ENCODE data around the gene OTOS. TPM values are rescaled to one million over a fixed set of nuclear protein-coding genes. Genes with fewer than 3 reads are reported as not detected.

OTOS gene
- total RNA-seq, 4 donors from 2014 or later: not detected

- no peak for TF ChIP-seq CTCF (IDR thresholded peaks at IDR 0.05; ENCODE audit: low read depth)
Observed at GRCh38 chr2:240155745-240156390, 15.4 kb upstream of the OTOS start.

GRCh38 chr2:240155048-240155744 lies 14.7 kb upstream of the OTOS start:
- no peak for TF ChIP-seq CTCF (IDR thresholded peaks at IDR 0.05; ENCODE audit: low read depth)

GRCh38 chr2:240154606-240155005 lies 14.1 kb upstream of the OTOS start:
- no peak for TF ChIP-seq CTCF (IDR thresholded peaks at IDR 0.05; ENCODE audit: low read depth)

GRCh38 chr2:240153418-240153817 lies 13.0 kb upstream of the OTOS start:
- no peak for TF ChIP-seq CTCF (IDR thresholded peaks at IDR 0.05; ENCODE audit: low read depth)

GRCh38 chr2:240151477-240152031 lies 11.1 kb upstream of the OTOS start:
- no peak for TF ChIP-seq CTCF (IDR thresholded peaks at IDR 0.05; ENCODE audit: low read depth)

GRCh38 chr2:240149943-240150784 lies 9.7 kb upstream of the OTOS start:
- no peak for TF ChIP-seq CTCF (IDR thresholded peaks at IDR 0.05; ENCODE audit: low read depth)

Measured in subcutaneous adipose tissue (tissue), 4 donors.